Smooth muscle cell (in vitro differentiated cells): Measurements from ENCODE around the gene GUCY1A1. TPM values are rescaled to one million over a fixed set of nuclear protein-coding genes. Genes with fewer than 3 reads are reported as not detected.

Source experiments
- DNase-seq: peaks from one replicate; lab custom pipeline; 2025; ENCODE audit not compliant: unreplicated experiment; lab: John Stamatoyannopoulos, UW
- H2AFZ ChIP-seq: fragments of 200-600 bp; sonication (generic); 2 replicates; pipeline ENCODE4 v1.6.0; 2016; ENCODE audit warnings: antibody characterized with exemption, low read depth, mild to moderate bottlenecking
- H3F3A ChIP-seq: fragments of 200-600 bp; sonication (generic); 2 replicates; pipeline ENCODE4 v1.6.0; 2017; ENCODE audit warnings: antibody characterized with exemption, low read depth
- H3K27ac ChIP-seq: fragments of 200-600 bp; sonication (generic); 2 replicates; pipeline ENCODE4 v1.5.1; 2016; ENCODE audit warnings: low read depth, mild to moderate bottlenecking
- H3K27me3 ChIP-seq: fragments of 200-600 bp; sonication (generic); 2 replicates; pipeline ENCODE4 v1.6.1; 2016; ENCODE audit warnings: low read depth, mild to moderate bottlenecking
- H3K36me3 ChIP-seq: fragments of 200-600 bp; sonication (generic); 2 replicates; pipeline ENCODE4 v1.5.1; 2016; ENCODE audit warnings: low read depth
- H3K4me1 ChIP-seq: fragments of 200-600 bp; sonication (generic); 2 replicates; pipeline ENCODE4 v1.5.1; 2016; ENCODE audit warnings: low read depth
- H3K4me2 ChIP-seq: fragments of 200-600 bp; sonication (generic); 2 replicates; pipeline ENCODE4 v1.6.0; 2016; ENCODE audit warnings: mild to moderate bottlenecking
- H3K4me3 ChIP-seq: fragments of 200-600 bp; sonication (generic); 2 replicates; pipeline ENCODE4 v1.5.1; 2016; ENCODE audit warnings: mild to moderate bottlenecking
- H3K79me2 ChIP-seq: fragments of 200-600 bp; sonication (generic); 2 replicates; pipeline ENCODE4 v1.6.0; 2016; ENCODE audit warnings: low read depth, mild to moderate bottlenecking
- H3K9ac ChIP-seq: fragments of 200-600 bp; sonication (generic); 2 replicates; pipeline ENCODE4 v1.6.0; 2016; ENCODE audit warnings: low read depth
- H3K9me3 ChIP-seq: fragments of 200-600 bp; sonication (generic); replicated peaks from 2 replicates; pipeline ENCODE4 v1.5.1; 2016; ENCODE audit warnings: low read depth
- H4K20me1 ChIP-seq: fragments of 200-600 bp; sonication (generic); 2 replicates; pipeline ENCODE4 v1.6.0; 2016; ENCODE audit warnings: low read depth
- WGBS: methylation state at CpG from one replicate; pipeline ENCODE4 v1.1.7; 2016; ENCODE audit warnings: low lambda C conversion rate; 5-methylcytosine and 5-hydroxymethylcytosine counted together
- polyA plus RNA-seq: library from polyadenylated mRNA; unstranded; fragments of >200 nt; fragmentation: Nextera tagmentation; extraction: Ambion mirVana; gene quantifications from 2 replicates; pipeline ENCODE4 v1.2.1, GENCODE V29; 2016
- total RNA-seq: library from RNA; depleted of rRNA; stranded (reverse); fragments of >200 nt; gene quantifications from 2 replicates; pipeline ENCODE4 v1.2.3, GENCODE V29; 2014
- TF ChIP-seq, protein P1 (sequence below): fragments of 200-600 bp; sonication (generic); IDR thresholded peaks from 2 replicates; pipeline ENCODE4 v1.5.1; 2017; ENCODE audit warnings: borderline replicate concordance, mild to moderate bottlenecking, antibody characterized with exemption; ENCODE audit not compliant: insufficient read depth, poor library complexity, severe bottlenecking

The GUCY1A1 gene
- total and polyA plus RNA-seq, 2 experiments from 2014 or later = 172 to 269 TPM

DNA sequence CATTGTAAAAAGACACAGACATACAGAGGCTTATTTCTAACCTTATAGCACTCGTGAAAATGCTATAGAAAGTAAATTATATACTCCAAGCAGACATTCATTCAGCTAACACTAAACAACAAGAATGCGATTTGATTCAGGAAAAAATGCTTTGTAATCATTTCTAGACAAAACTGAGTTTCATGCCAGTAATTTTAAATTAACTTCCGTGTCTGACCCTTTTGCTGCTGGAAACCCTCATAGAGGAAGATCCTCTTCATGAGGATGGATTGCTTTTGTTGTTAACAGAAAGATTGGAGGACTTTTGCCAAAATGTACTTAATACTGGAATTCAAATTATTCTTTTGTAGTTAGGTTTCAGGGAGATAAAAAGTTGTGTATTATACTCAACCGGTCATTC, 43.3 kb downstream of the GUCY1A1 start:
- Histone ChIP-seq H4K20me1 (peaks cover 16% of the 10 kb centered on the region), H3F3A (peaks cover 6% of the 10 kb centered on the region), H3K9ac (no peak overlapping the region), H3K27ac (peak overlapping the region; percentile 17), H3K27me3 (no peaks in the 10 kb centered on the region), H3K79me2 (peaks cover 24% of the 10 kb centered on the region), H3K36me3 (peaks cover 47% of the 10 kb centered on the region), H2AFZ (no peak overlapping the region), H3K4me3 (no peak overlapping the region), H3K4me1 (peaks cover 11% of the 10 kb centered on the region), H3K4me2 (no peak overlapping the region), H3K9me3 (no peaks in the 10 kb centered on the region)
- no peak for DNase-seq
- WGBS = 94% methylated on average over 4 of the region's 4 CpGs
- TF ChIP-seq, protein P1, sequence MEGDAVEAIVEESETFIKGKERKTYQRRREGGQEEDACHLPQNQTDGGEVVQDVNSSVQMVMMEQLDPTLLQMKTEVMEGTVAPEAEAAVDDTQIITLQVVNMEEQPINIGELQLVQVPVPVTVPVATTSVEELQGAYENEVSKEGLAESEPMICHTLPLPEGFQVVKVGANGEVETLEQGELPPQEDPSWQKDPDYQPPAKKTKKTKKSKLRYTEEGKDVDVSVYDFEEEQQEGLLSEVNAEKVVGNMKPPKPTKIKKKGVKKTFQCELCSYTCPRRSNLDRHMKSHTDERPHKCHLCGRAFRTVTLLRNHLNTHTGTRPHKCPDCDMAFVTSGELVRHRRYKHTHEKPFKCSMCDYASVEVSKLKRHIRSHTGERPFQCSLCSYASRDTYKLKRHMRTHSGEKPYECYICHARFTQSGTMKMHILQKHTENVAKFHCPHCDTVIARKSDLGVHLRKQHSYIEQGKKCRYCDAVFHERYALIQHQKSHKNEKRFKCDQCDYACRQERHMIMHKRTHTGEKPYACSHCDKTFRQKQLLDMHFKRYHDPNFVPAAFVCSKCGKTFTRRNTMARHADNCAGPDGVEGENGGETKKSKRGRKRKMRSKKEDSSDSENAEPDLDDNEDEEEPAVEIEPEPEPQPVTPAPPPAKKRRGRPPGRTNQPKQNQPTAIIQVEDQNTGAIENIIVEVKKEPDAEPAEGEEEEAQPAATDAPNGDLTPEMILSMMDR = no peak

DNA sequence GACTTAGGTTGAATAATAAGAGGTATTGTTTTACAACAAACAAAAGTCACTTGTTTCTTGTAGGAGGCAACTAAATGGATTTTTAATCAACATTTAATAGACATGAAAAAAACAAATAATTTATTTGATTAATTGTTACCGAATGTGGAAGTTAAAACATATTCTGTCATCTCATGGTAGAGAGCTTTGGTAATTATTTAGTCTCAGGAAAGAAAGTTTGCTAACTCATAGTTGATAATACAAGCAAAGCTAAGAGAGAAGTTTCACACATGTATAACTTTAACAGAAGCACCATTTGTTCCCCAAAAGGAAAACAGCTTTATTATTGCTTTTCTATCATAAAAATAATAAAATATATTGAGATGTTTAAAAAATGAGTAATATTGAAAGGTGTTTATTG, 44.9 kb downstream of the GUCY1A1 start:
- Histone ChIP-seq H3K4me2 (no peak overlapping the region), H3K79me2 (peaks cover 19% of the 10 kb centered on the region), H3K9ac (no peak overlapping the region), H3K4me1 (peaks cover under 1% of the 10 kb centered on the region), H2AFZ (no peak overlapping the region), H3K36me3 (peaks cover 47% of the 10 kb centered on the region), H3K4me3 (no peak overlapping the region), H3K27me3 (no peaks in the 10 kb centered on the region), H3K27ac (no peak overlapping the region), H3F3A (peaks cover 6% of the 10 kb centered on the region), H4K20me1 (peaks cover 6% of the 10 kb centered on the region), H3K9me3 (no peaks in the 10 kb centered on the region)
- no peak for DNase-seq
- TF ChIP-seq, protein P1 = no peak
- 100% methylated on average over 1 of the region's 1 CpG for WGBS

GRCh38 chr4:155712846-155713245, 46.2 kb downstream of the GUCY1A1 start:
- Histone ChIP-seq H2AFZ (no peak overlapping the region), H3K4me1 (no peaks in the 10 kb centered on the region), H3K9ac (no peak overlapping the region), H4K20me1 (no peaks in the 10 kb centered on the region), H3K4me3 (no peak overlapping the region), H3K36me3 (peaks cover 53% of the 10 kb centered on the region), H3K27me3 (no peaks in the 10 kb centered on the region), H3F3A (peaks cover 9% of the 10 kb centered on the region), H3K4me2 (no peak overlapping the region), H3K27ac (no peak overlapping the region), H3K79me2 (peaks cover 14% of the 10 kb centered on the region), H3K9me3 (no peaks in the 10 kb centered on the region)
- 92% methylated on average over 3 of the region's 3 CpGs for WGBS
- TF ChIP-seq, protein P1 = no peak
- no peak for DNase-seq

GRCh38 chr4:155713911-155714310, 47.3 kb downstream of the GUCY1A1 start:
- Histone ChIP-seq H3K4me3 (no peak overlapping the region), H3F3A (peaks cover 15% of the 10 kb centered on the region), H3K9me3 (no peaks in the 10 kb centered on the region), H3K79me2 (peaks cover 14% of the 10 kb centered on the region), H3K27ac (no peak overlapping the region), H3K4me1 (no peaks in the 10 kb centered on the region), H2AFZ (no peak overlapping the region), H3K4me2 (no peak overlapping the region), H3K27me3 (no peaks in the 10 kb centered on the region), H3K36me3 (peaks cover 46% of the 10 kb centered on the region), H4K20me1 (no peaks in the 10 kb centered on the region), H3K9ac (no peak overlapping the region)
- WGBS = 93% methylated on average over 1 of the region's 1 CpG
- TF ChIP-seq, protein P1 = no peak
- no peak for DNase-seq
